ENCODE results near the gene RBM47.

DNA sequence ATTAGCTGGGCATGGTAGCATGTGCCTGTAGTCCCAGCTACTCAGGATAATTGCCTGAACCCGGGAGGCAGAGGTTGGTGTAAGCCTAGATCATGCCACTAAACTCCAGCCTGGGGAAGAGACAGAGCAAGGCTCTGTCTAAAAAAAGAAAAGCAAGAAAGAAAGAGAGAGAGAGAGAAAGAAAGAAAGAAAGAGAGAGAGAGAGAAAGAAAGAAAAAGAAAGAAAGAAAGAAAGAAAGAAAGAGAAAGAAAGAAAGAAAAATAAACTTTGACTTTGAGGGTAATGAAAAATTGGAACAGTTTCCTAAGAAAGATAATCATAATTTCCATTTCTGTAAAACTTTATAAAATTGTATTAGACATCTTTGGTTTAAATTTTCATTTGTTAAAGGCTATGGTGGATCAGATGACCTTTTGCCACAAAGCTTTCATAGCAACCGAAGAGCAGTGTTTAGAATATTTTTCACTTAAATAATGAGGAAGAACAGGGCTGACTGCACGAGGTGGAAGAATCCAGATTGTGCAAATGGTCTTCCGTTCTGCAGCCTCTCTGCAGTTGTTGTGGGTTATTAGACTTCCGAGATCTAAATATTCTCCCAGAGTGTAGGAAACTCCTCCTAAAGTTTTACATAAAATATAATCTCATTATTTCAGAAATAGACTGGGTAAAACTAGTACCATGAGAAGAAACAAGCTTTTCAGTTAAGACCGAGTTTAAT, 55.9 kb downstream of the RBM47 start:
- TF ChIP-seq POLR2A (IDR thresholded peaks at IDR 0.05; ENCODE audit: low read depth, low read length) (no peak), TAF1 (IDR thresholded peaks at IDR 0.05; ENCODE audit: borderline replicate concordance, low read depth, low read length) (no peak)
